K562 (cell line): ENCODE results near the gene TAF3.

Experiments
- CTCF ChIP-seq, 3 experiments: IDR thresholded peaks in 2 of 3; conservative IDR thresholded peaks in 1 of 3; 2 replicates each; pipeline ENCODE4 v1.5.1; 2011 to 2012; ENCODE audit warnings: low read length in 3 of 3, mild to moderate bottlenecking in 3 of 3, control low read depth in 2 of 3, improper control_type of control experiment in 1 of 3, inconsistent platforms in 1 of 3, low read depth in 1 of 3, mixed read lengths in 1 of 3, moderate library complexity in 1 of 3; ENCODE audit not compliant: insufficient read depth in 2 of 3
- EZH2 ChIP-seq: IDR thresholded peaks from 2 replicates; pipeline ENCODE4 v1.6.1; 2012; ENCODE audit warnings: low read depth, mild to moderate bottlenecking, inconsistent platforms, low read length, borderline replicate concordance
- MCM2 ChIP-seq: fragments of 450-650 bp; IDR thresholded peaks from 2 replicates; pipeline ENCODE4 v1.6.1; 2017; ENCODE audit warnings: low read depth, mild to moderate bottlenecking
- NCOA1 ChIP-seq: fragments of 450-650 bp; IDR thresholded peaks from 2 replicates; pipeline ENCODE4 v1.6.1; 2016; ENCODE audit warnings: low read depth
- NR2C2 ChIP-seq, 2 experiments: fragments of 200-800 bp in 1 of 2; sonication (Bioruptor generic) in 1 of 2; sonication (generic) in 1 of 2; formaldehyde crosslinking in 1 of 2; IDR thresholded peaks; 2 replicates each; pipeline versions ENCODE4 v1.6.1 to v1.8.0; 2016 to 2022; ENCODE audit warnings: mild to moderate bottlenecking in 1 of 2, missing compliant biosample characterization in 1 of 2, missing genetic modification characterization in 1 of 2, missing genetic modification reagents in 1 of 2
- TF ChIP-seq, protein P1 (sequence below): IDR thresholded peaks from 2 replicates; pipeline ENCODE4 v1.6.1; 2011; ENCODE audit not compliant: insufficient read length; ENCODE audit errors: extremely low read depth
- TF ChIP-seq, protein P2 (sequence below), 2 experiments: fragments of 450-650 bp; formaldehyde crosslinking in 1 of 2; IDR thresholded peaks; 2 replicates each; pipeline versions ENCODE4 v1.4.0 to v1.6.1; 2014 to 2020; ENCODE audit warnings: mild to moderate bottlenecking in 2 of 2, borderline replicate concordance in 1 of 2, low read depth in 1 of 2

GRCh38 chr10:7945034-7945433 lies 126.7 kb downstream of the TAF3 start:
- no peak for TF ChIP-seq CTCF (IDR thresholded peaks at IDR 0.05 in 2 of 3, conservative IDR thresholded peaks at IDR 0.05 in 1 of 3; ENCODE audit: insufficient read depth in 2 of 3, low read depth in 1 of 3, low read length in 3 of 3)
- TF ChIP-seq NCOA1, result no peak
- no peak for TF ChIP-seq NR2C2 (CRISPR knock-in tag; IDR thresholded peaks at IDR 0.05)
- TF ChIP-seq NR2C2 (tag; IDR thresholded peaks at IDR 0.05), result no peak
- no peak for TF ChIP-seq EZH2
- TF ChIP-seq, protein P1, sequence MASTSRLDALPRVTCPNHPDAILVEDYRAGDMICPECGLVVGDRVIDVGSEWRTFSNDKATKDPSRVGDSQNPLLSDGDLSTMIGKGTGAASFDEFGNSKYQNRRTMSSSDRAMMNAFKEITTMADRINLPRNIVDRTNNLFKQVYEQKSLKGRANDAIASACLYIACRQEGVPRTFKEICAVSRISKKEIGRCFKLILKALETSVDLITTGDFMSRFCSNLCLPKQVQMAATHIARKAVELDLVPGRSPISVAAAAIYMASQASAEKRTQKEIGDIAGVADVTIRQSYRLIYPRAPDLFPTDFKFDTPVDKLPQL, result no peak
- no peak for TF ChIP-seq MCM2
- TF ChIP-seq, protein P2, sequence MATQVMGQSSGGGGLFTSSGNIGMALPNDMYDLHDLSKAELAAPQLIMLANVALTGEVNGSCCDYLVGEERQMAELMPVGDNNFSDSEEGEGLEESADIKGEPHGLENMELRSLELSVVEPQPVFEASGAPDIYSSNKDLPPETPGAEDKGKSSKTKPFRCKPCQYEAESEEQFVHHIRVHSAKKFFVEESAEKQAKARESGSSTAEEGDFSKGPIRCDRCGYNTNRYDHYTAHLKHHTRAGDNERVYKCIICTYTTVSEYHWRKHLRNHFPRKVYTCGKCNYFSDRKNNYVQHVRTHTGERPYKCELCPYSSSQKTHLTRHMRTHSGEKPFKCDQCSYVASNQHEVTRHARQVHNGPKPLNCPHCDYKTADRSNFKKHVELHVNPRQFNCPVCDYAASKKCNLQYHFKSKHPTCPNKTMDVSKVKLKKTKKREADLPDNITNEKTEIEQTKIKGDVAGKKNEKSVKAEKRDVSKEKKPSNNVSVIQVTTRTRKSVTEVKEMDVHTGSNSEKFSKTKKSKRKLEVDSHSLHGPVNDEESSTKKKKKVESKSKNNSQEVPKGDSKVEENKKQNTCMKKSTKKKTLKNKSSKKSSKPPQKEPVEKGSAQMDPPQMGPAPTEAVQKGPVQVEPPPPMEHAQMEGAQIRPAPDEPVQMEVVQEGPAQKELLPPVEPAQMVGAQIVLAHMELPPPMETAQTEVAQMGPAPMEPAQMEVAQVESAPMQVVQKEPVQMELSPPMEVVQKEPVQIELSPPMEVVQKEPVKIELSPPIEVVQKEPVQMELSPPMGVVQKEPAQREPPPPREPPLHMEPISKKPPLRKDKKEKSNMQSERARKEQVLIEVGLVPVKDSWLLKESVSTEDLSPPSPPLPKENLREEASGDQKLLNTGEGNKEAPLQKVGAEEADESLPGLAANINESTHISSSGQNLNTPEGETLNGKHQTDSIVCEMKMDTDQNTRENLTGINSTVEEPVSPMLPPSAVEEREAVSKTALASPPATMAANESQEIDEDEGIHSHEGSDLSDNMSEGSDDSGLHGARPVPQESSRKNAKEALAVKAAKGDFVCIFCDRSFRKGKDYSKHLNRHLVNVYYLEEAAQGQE (IDR thresholded peaks at IDR 0.05; ENCODE audit: borderline replicate concordance), result no peak
- TF ChIP-seq, protein P2 (CRISPR knock-in tag; IDR thresholded peaks at IDR 0.05; ENCODE audit: low read depth), result no peak
